DND-41 (cell line): ENCODE data around the gene ZSCAN2.
A peak's percentile ranks its signal among the peaks of the same experiment; 100 is the strongest.
"Not testable (repeated sequence)": the region's sequence is repeated elsewhere in the genome, so short reads cannot be mapped to it uniquely, and the experiment has no call there.

ENCODE experiments used
- ATAC-seq: fragments of 200-7000 bp; cut with Tn5 transposase; 3 replicates; pipeline ENCODE4 v1.9.1; 2021; ENCODE audit warnings: low read depth; ENCODE audit not compliant: insufficient read depth
- DNase-seq: peaks from one replicate; pipeline ENCODE4 v3.0.0-alpha.2; 2020
- H2AFZ ChIP-seq: 2 replicates; pipeline ENCODE4 v1.6.0; 2012; ENCODE audit warnings: low read depth, low read length
- H3K27ac ChIP-seq: 2 replicates; pipeline ENCODE4 v1.5.1; 2012; ENCODE audit warnings: low read length, inconsistent platforms
- H3K27me3 ChIP-seq: fragments of 200-600 bp; sonication (generic); 2 replicates; pipeline ENCODE4 v1.6.0; 2012; ENCODE audit warnings: low read length, mild to moderate bottlenecking, inconsistent platforms; ENCODE audit not compliant: insufficient read depth, poor library complexity
- H3K36me3 ChIP-seq: 2 replicates; pipeline ENCODE4 v1.5.1; 2012; ENCODE audit warnings: low read length, inconsistent platforms; ENCODE audit not compliant: insufficient read depth
- H3K4me1 ChIP-seq: 2 replicates; pipeline ENCODE4 v1.5.1; 2012; ENCODE audit warnings: mild to moderate bottlenecking, low read length; ENCODE audit not compliant: insufficient read depth
- H3K4me2 ChIP-seq: 2 replicates; pipeline ENCODE4 v1.6.0; 2012; ENCODE audit warnings: mild to moderate bottlenecking, moderate library complexity, low read length, inconsistent platforms; ENCODE audit not compliant: insufficient read depth
- H3K4me3 ChIP-seq, 2 experiments: fragments of 200-600 bp in 1 of 2; shearing (Covaris generic) in 1 of 2; 2 replicates each; pipeline ENCODE4 v1.5.1; 2012 to 2016; ENCODE audit warnings: inconsistent platforms in 2 of 2, low read length in 2 of 2, mild to moderate bottlenecking in 2 of 2, low read depth in 1 of 2, moderate library complexity in 1 of 2
- H3K79me2 ChIP-seq: 2 replicates; pipeline ENCODE4 v1.6.0; 2012; ENCODE audit warnings: low read length, inconsistent platforms; ENCODE audit not compliant: insufficient read depth
- H3K9ac ChIP-seq: 2 replicates; pipeline ENCODE4 v1.6.0; 2012; ENCODE audit warnings: low read depth, mild to moderate bottlenecking, inconsistent platforms, low read length, moderate library complexity
- H3K9me3 ChIP-seq: 2 replicates; pipeline ENCODE4 v1.5.1; 2012; ENCODE audit warnings: low read length, moderate library complexity, mild to moderate bottlenecking, inconsistent platforms; ENCODE audit not compliant: insufficient read depth, severe bottlenecking
- H4K20me1 ChIP-seq: 2 replicates; pipeline ENCODE4 v1.6.0; 2012; ENCODE audit warnings: low read length; ENCODE audit not compliant: insufficient read depth
- EZH2 ChIP-seq: IDR thresholded peaks from 3 replicates; pipeline ENCODE4 v1.6.1; 2012; ENCODE audit warnings: borderline replicate concordance, low read depth, mild to moderate bottlenecking, moderate library complexity, low read length, inconsistent platforms; ENCODE audit not compliant: severe bottlenecking
- TF ChIP-seq, protein P1 (sequence below): IDR thresholded peaks from 2 replicates; pipeline ENCODE4 v1.5.1; 2012; ENCODE audit warnings: borderline replicate concordance, low read length, moderate library complexity, mild to moderate bottlenecking; ENCODE audit not compliant: poor library complexity, severe bottlenecking; ENCODE audit errors: extremely low read depth

Gene ZSCAN2

GRCh38 chr15:84600687-84601554 lies at the start of gene ZSCAN2:
Gene ZSCAN2 (plus strand): TSS chr15:84601009. CDS start chr15:84603928, 2,919 bp downstream.
- Histone ChIP-seq H3K27ac (peak within 1 kb of the TSS; percentile 92), H3K79me2 (peaks cover 45% of the 10 kb centered on the region), H4K20me1 (peaks cover 20% of the 10 kb centered on the region), H3K36me3 (peaks cover 21% of the 10 kb centered on the region), H3K4me2 (peak within 1 kb of the TSS; percentile 93), H3K27me3 (no peaks in the 10 kb centered on the region), H3K9me3 (no peaks in the 10 kb centered on the region), H3K4me1 (peaks cover 78% of the 10 kb centered on the region), H3K9ac (peak within 1 kb of the TSS; percentile 76), H2AFZ (peak within 1 kb of the TSS; percentile 94), H3K4me3 (peak within 1 kb of the TSS; percentile 34 to 99)
- TF ChIP-seq, protein P1, sequence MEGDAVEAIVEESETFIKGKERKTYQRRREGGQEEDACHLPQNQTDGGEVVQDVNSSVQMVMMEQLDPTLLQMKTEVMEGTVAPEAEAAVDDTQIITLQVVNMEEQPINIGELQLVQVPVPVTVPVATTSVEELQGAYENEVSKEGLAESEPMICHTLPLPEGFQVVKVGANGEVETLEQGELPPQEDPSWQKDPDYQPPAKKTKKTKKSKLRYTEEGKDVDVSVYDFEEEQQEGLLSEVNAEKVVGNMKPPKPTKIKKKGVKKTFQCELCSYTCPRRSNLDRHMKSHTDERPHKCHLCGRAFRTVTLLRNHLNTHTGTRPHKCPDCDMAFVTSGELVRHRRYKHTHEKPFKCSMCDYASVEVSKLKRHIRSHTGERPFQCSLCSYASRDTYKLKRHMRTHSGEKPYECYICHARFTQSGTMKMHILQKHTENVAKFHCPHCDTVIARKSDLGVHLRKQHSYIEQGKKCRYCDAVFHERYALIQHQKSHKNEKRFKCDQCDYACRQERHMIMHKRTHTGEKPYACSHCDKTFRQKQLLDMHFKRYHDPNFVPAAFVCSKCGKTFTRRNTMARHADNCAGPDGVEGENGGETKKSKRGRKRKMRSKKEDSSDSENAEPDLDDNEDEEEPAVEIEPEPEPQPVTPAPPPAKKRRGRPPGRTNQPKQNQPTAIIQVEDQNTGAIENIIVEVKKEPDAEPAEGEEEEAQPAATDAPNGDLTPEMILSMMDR = no peak
- no peak for TF ChIP-seq EZH2
- DNase-seq (peak; percentile 93), ATAC-seq (peak; percentile 90)

- DNase-seq, H4K20me1 ChIP-seq: not testable (repeated sequence)
These were observed 49.2 kb upstream of the ZSCAN2 start for GRCh38 chr15:84551624-84552023.

DNA sequence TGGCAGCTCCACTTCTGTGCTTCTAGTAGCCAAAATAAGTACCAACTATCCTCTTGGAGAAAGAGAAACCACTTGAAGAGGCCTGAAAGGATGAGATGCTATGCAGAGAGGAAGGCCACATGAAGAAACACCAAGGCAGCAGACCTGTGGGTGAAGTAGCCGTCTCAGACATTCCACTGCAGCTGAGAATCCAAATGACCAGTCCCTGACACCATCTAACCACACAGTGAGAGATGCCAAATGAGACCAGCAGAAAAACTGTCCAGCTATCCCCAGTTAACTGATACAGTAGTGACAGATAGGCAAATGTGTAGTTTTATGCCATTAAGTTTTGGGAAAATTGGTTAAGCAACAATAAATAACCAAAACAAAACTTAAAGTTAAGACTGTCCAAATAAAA lies 47.9 kb upstream of the ZSCAN2 start:
- Histone ChIP-seq H3K27me3 (no peaks in the 10 kb centered on the region), H4K20me1 (no peaks in the 10 kb centered on the region), H3K9ac (no peak overlapping the region), H3K9me3 (no peaks in the 10 kb centered on the region), H3K4me1 (no peaks in the 10 kb centered on the region), H3K4me3 (no peak overlapping the region), H3K27ac (no peak overlapping the region), H3K79me2 (no peaks in the 10 kb centered on the region), H2AFZ (no peak overlapping the region), H3K4me2 (no peak overlapping the region), H3K36me3 (peaks cover 3% of the 10 kb centered on the region; the same call in 1 of the 2 replicates)
- DNase-seq (no peak), ATAC-seq (no peak)
- TF ChIP-seq EZH2 = no peak
- TF ChIP-seq, protein P1 = no peak

More at GRCh38 chr15:84551624-84552023, 49.2 kb upstream of the ZSCAN2 start:
- H3K4me2 ChIP-seq, H3K36me3 ChIP-seq, H2AFZ ChIP-seq, H3K27ac ChIP-seq, H3K4me1 ChIP-seq, H3K79me2 ChIP-seq, H3K9me3 ChIP-seq, H3K27me3 ChIP-seq, H3K9ac ChIP-seq, H3K4me3 ChIP-seq, ATAC-seq: not testable (repeated sequence)

- H3K4me3 ChIP-seq, H2AFZ ChIP-seq, H3K9ac ChIP-seq, H3K4me2 ChIP-seq, H3K36me3 ChIP-seq, H4K20me1 ChIP-seq, H3K4me1 ChIP-seq, ATAC-seq, DNase-seq, H3K27ac ChIP-seq, H3K9me3 ChIP-seq, H3K79me2 ChIP-seq, H3K27me3 ChIP-seq: not testable (repeated sequence)
These were observed 44.1 kb upstream of the ZSCAN2 start for GRCh38 chr15:84556690-84557089.

GRCh38 chr15:84568021-84568420 lies 32.8 kb upstream of the ZSCAN2 start:
- H3K9ac ChIP-seq, H3K36me3 ChIP-seq, H4K20me1 ChIP-seq, H3K27ac ChIP-seq, H3K4me2 ChIP-seq, H2AFZ ChIP-seq, H3K9me3 ChIP-seq, DNase-seq, H3K79me2 ChIP-seq, H3K27me3 ChIP-seq, ATAC-seq, H3K4me3 ChIP-seq: not testable (repeated sequence)
- H3K4me1 ChIP-seq = peaks cover 11% of the 10 kb centered on the region
